ENCODE measurements around the gene BCAR1.

- TF ChIP-seq YY1 (IDR thresholded peaks at IDR 0.05; ENCODE audit: insufficient read depth, insufficient read length) (no peak), ZNF274 (IDR thresholded peaks at IDR 0.05; ENCODE audit: low read depth, low read length) (no peak)
Observed at GRCh38 chr16:75262104-75262799, 10.8 kb upstream of the BCAR1 start.

Measured in NT2/D1 (cell line).